NCI-H1105 (cell line): Measurements from ENCODE around the gene SLC35B2.

Experiments
- DNase-seq: peaks from one replicate; lab custom pipeline; 2025; lab: John Stamatoyannopoulos, UW

Gene SLC35B2

GRCh38 chr6:44221961-44222335 is 35.4 kb downstream of the SLC35B2 start:
- DNase-seq: no peak

- DNase-seq: peak; percentile 86
These were observed 35.9 kb downstream of the SLC35B2 start for GRCh38 chr6:44221291-44221960.

GRCh38 chr6:44220913-44221290 is 36.4 kb downstream of the SLC35B2 start:
- DNase-seq: no peak

- DNase-seq: no peak
These were observed 37.2 kb downstream of the SLC35B2 start for GRCh38 chr6:44219815-44220784.

- DNase-seq: peak; percentile 68
These were observed 38.1 kb downstream of the SLC35B2 start for GRCh38 chr6:44219053-44219814.

GRCh38 chr6:44217332-44218143 is 39.8 kb downstream of the SLC35B2 start:
- no peak for DNase-seq

GRCh38 chr6:44216677-44217331 is 40.5 kb downstream of the SLC35B2 start, which contains the start of gene MYMX:
TSS of gene MYMX (plus strand) at chr6:44216926. CDS start at chr6:44217472, 546 bp downstream.
- DNase-seq: no peak

GRCh38 chr6:44214307-44214706 is 43.0 kb downstream of the SLC35B2 start:
- no peak for DNase-seq

- DNase-seq: no peak
These were observed 46.0 kb downstream of the SLC35B2 start for GRCh38 chr6:44211284-44211683.

GRCh38 chr6:44207966-44208365 is 49.4 kb downstream of the SLC35B2 start:
- no peak for DNase-seq
